Activated CD8-positive, alpha-beta T cell treated with anti-CD3 and anti-CD28 coated beads for 36 hours (primary cell): ENCODE measurements around the gene SLIT3. TPM values are rescaled to one million over a fixed set of nuclear protein-coding genes. Genes with fewer than 3 reads are reported as not detected.

Experiments
- ATAC-seq: fragments of 200-7000 bp; cut with Tn5 transposase; one replicate; pipeline ENCODE4 v1.10.0; 2021; ENCODE audit warnings: mild to moderate bottlenecking, moderate library complexity
- CTCF ChIA-PET: fragments of 350-600 bp; sonication (Branson Sonifier 250); formaldehyde crosslinking; loops from one replicate; lab custom pipeline; 2021; ENCODE audit warnings: antibody characterized with exemption; lab: Charles Lee
- POLR2A ChIA-PET: fragments of 350-600 bp; sonication (Branson Sonifier 250); formaldehyde crosslinking; loops from one replicate; lab custom pipeline; 2021; ENCODE audit warnings: antibody characterized with exemption; lab: Charles Lee
- DNase-seq: peaks from one replicate; pipeline ENCODE4 v3.0.0-alpha.2; 2020
- H3K27ac Mint-ChIP-seq: one replicate; pipeline ENCODE4 v1.8.0; 2021; ENCODE audit warnings: mild to moderate bottlenecking, mixed read lengths
- H3K27me3 Mint-ChIP-seq: one replicate; pipeline ENCODE4 v1.8.0; 2021; ENCODE audit warnings: mixed read lengths
- H3K36me3 Mint-ChIP-seq: one replicate; pipeline ENCODE4 v1.8.0; 2021; ENCODE audit warnings: low read depth, mixed read lengths
- H3K4me1 Mint-ChIP-seq: one replicate; pipeline ENCODE4 v1.8.0; 2021; ENCODE audit warnings: low read depth, mixed read lengths
- H3K4me3 Mint-ChIP-seq: one replicate; pipeline ENCODE4 v1.8.0; 2021; ENCODE audit warnings: mild to moderate bottlenecking, moderate library complexity, mixed read lengths
- H3K9me3 Mint-ChIP-seq: one replicate; pipeline ENCODE4 v1.8.0; 2021; ENCODE audit warnings: mixed read lengths
- intact Hi-C: fragments of 100-400 bp; cut with micrococcal nuclease; formaldehyde crosslinking; loops from one replicate; pipeline ENCODE4 v1.10.0; 2022
- total RNA-seq, 2 experiments: library from RNA; stranded (reverse); gene quantifications; one replicate each; pipeline ENCODE4 v1.2.3, GENCODE V29; 2021
- TF ChIP-seq, protein P1 (sequence below): fragments of 200-600 bp; IDR thresholded peaks from one replicate; pipeline ENCODE4 v1.8.0; 2022; ENCODE audit warnings: antibody characterized with exemption, mild to moderate bottlenecking

SLIT3 gene
- total RNA-seq, 2 experiments from 2014 or later: 0.69 to 0.74 TPM

DNA sequence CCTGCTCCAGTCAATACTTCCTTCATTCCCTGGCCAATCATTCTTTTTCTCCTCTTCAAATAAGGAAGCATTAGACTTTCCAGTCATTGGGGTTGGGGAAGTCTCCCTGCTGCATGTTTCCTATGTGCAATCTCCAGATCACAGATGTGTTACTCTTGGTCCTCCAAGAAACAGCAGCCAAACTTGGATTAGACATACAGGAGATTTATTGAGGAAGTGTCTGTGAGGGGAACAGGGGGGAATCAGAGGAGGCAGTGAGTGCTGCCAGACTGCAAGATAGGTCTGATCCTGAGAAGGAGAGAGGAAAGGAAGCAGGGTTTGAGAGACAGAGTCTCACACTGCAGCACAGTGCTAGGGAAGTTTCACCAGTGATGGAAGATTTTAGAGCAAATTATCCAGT lies 40.6 kb upstream of the SLIT3 start:
- ATAC-seq: no peak
- peaks cover 5% of the 10 kb centered on the region for H3K27me3 Mint-ChIP-seq
- H3K36me3 Mint-ChIP-seq: no peaks in the 10 kb centered on the region
- no peak overlapping the region for H3K4me3 Mint-ChIP-seq
- H3K9me3 Mint-ChIP-seq: no peaks in the 10 kb centered on the region
- DNase-seq: no peak
- TF ChIP-seq, protein P1, sequence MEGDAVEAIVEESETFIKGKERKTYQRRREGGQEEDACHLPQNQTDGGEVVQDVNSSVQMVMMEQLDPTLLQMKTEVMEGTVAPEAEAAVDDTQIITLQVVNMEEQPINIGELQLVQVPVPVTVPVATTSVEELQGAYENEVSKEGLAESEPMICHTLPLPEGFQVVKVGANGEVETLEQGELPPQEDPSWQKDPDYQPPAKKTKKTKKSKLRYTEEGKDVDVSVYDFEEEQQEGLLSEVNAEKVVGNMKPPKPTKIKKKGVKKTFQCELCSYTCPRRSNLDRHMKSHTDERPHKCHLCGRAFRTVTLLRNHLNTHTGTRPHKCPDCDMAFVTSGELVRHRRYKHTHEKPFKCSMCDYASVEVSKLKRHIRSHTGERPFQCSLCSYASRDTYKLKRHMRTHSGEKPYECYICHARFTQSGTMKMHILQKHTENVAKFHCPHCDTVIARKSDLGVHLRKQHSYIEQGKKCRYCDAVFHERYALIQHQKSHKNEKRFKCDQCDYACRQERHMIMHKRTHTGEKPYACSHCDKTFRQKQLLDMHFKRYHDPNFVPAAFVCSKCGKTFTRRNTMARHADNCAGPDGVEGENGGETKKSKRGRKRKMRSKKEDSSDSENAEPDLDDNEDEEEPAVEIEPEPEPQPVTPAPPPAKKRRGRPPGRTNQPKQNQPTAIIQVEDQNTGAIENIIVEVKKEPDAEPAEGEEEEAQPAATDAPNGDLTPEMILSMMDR: no peak
- H3K27ac Mint-ChIP-seq: no peak overlapping the region
- H3K4me1 Mint-ChIP-seq: no peaks in the 10 kb centered on the region
- POLR2A ChIA-PET: no interaction called here
- CTCF ChIA-PET: no interaction called here
- intact Hi-C loops: no loop called here

DNA sequence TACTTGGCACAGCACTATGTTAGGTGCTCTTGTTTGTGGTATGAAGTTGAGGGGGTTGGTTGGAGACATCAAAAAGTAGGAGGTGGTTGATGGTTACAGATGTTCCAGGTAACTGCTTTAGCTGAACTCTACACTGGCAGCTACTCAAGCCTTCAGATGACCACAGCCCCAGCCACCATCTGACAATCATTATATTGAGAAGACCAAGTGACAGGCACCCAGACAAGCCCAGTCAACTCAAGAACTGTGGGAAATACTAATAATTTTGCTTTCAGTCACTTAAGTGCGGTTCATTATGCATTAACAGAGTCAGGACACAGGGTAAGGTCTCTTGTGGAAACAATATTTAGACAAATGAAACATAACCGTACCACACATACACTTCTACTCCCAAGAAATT lies 38.9 kb upstream of the SLIT3 start:
- ChIA-PET CTCF (no interaction called here), POLR2A (no interaction called here)
- H3K9me3 Mint-ChIP-seq: no peaks in the 10 kb centered on the region
- peaks cover 5% of the 10 kb centered on the region for H3K27me3 Mint-ChIP-seq
- ATAC-seq (no peak), DNase-seq (no peak)
- H3K4me3 Mint-ChIP-seq: no peak overlapping the region
- intact Hi-C loops: no loop called here
- no peak overlapping the region for H3K27ac Mint-ChIP-seq
- TF ChIP-seq, protein P1: no peak
- H3K36me3 Mint-ChIP-seq: no peaks in the 10 kb centered on the region
- H3K4me1 Mint-ChIP-seq: no peaks in the 10 kb centered on the region

DNA sequence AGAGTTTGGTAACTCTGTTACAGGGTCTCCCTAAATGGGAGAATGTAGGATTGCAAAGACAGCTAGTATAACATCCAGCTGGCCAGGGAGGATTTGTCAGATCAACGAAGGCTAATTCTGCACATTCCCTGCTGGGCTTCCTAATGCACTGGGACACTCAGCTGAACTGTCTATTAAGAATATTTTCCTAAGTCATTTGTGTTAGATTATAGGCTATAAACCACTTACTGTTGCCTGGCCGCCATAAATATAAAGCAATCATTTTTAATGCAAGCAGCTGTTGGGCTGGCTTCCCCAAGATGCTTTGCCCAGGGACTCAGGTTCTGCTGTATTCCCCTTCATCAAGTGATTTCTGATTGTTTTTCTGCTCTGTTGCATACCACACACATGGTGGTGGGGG lies 35.3 kb upstream of the SLIT3 start:
- Mint-ChIP-seq H3K4me3 (no peak overlapping the region), H3K27ac (no peak overlapping the region), H3K4me1 (no peaks in the 10 kb centered on the region), H3K36me3 (no peaks in the 10 kb centered on the region), H3K9me3 (no peaks in the 10 kb centered on the region), H3K27me3 (peaks cover 3% of the 10 kb centered on the region)
- ATAC-seq (no peak), DNase-seq (no peak)
- TF ChIP-seq, protein P1: no peak
- intact Hi-C loops: no loop called here
- ChIA-PET POLR2A (no interaction called here), CTCF (no interaction called here)

DNA sequence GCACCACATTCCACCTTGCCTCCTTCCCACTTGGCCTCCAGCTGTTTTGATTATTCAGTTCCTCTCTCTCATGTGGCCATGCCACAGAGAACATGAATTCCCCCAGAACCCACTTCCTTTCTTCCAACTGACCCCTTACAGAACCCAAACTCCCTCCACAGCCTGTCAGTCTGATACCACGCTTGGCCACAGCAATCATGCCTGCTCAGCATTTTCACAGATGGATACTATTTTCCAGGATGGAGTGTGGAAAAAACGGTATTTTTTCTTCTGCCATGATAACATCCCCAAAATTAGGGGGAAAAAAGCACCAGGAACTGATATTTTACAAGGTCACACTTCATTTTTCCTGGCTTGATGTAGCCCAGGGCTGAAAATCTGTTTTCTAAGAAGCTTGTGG lies 34.9 kb upstream of the SLIT3 start:
- H3K4me3 Mint-ChIP-seq: no peak overlapping the region
- no peak for ATAC-seq
- intact Hi-C loops: no loop called here
- peaks cover 3% of the 10 kb centered on the region for H3K27me3 Mint-ChIP-seq
- no peak overlapping the region for H3K27ac Mint-ChIP-seq
- no peaks in the 10 kb centered on the region for H3K36me3 Mint-ChIP-seq
- no peaks in the 10 kb centered on the region for H3K9me3 Mint-ChIP-seq
- DNase-seq: no peak
- POLR2A ChIA-PET: no interaction called here
- CTCF ChIA-PET: no interaction called here
- no peaks in the 10 kb centered on the region for H3K4me1 Mint-ChIP-seq
- TF ChIP-seq, protein P1: no peak

DNA sequence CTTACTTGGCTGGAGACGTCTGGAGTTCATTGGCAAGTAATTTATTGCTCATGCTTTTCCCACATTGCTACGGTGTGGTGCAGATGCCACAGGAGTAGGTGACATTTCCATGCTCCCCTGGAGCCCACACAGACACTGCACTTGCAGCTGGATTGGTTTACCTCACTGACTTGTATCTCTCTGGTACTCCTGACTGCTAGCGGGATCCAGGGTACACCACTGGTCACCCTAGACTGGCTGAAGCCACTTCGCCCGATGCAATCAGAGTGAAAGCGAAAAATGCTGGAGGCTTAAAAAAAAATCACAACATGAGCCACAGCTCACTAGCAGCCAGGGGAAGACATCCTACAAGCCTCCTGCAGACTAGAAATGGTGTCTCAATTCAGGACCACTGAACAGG lies 32.6 kb upstream of the SLIT3 start:
- ChIA-PET CTCF (no interaction called here), POLR2A (no interaction called here)
- intact Hi-C loops: no loop called here
- no peak for DNase-seq
- Mint-ChIP-seq H3K4me1 (no peaks in the 10 kb centered on the region), H3K4me3 (no peak overlapping the region), H3K9me3 (no peaks in the 10 kb centered on the region), H3K27me3 (peaks cover 3% of the 10 kb centered on the region), H3K36me3 (no peaks in the 10 kb centered on the region), H3K27ac (no peak overlapping the region)
- ATAC-seq: no peak
- TF ChIP-seq, protein P1: no peak
